Adrenal gland (tissue), 12 donors: ENCODE measurements around the gene NEO1. TPM values are rescaled to one million over a fixed set of nuclear protein-coding genes. Genes with fewer than 3 reads are reported as not detected.

Source experiments
- DNase-seq, 7 donors: peaks; one replicate each; pipeline ENCODE4 v3.0.0-alpha.2; 2019 to 2020
- H3K27ac ChIP-seq, 5 donors: fragments of 200-600 bp; sonication (generic) in 4 of 5; 1 replicate in 3 of 5; 2 replicates in 2 of 5; pipeline versions ENCODE4 v1.5.1 to v1.8.0; 2016 to 2020; ENCODE audit warnings: mild to moderate bottlenecking in 1 of 5
- H3K27me3 ChIP-seq: fragments of 200-600 bp; 2 replicates; pipeline ENCODE4 v1.8.0; 2021
- H3K36me3 ChIP-seq, 2 donors: fragments of 200-600 bp; replicated peaks in 1 of 2; 1 replicate in 1 of 2; 2 replicates in 1 of 2; pipeline versions ENCODE4 v1.5.1 to v1.8.0; 2018 to 2022
- H3K4me1 ChIP-seq, 2 donors: fragments of 200-600 bp; replicated peaks in 1 of 2; 1 replicate in 1 of 2; 2 replicates in 1 of 2; pipeline versions ENCODE4 v1.5.1 to v1.8.0; 2018 to 2021
- H3K4me3 ChIP-seq, 4 donors: fragments of 200-600 bp; sonication (generic) in 3 of 4; one replicate each; pipeline ENCODE4 v1.5.1; 2016 to 2018
- H3K9me3 ChIP-seq, 3 donors: fragments of 200-600 bp; sonication (generic) in 1 of 3; replicated peaks in 1 of 3; 1 replicate in 2 of 3; 2 replicates in 1 of 3; pipeline versions ENCODE4 v1.5.1 to v1.8.0; 2016 to 2021
- POLR2A ChIP-seq, 2 donors: fragments of 450-650 bp; IDR thresholded peaks; one replicate each; pipeline ENCODE4 v1.6.1; 2017; ENCODE audit warnings: antibody characterized with exemption in 2 of 2, mild to moderate bottlenecking in 2 of 2, moderate library complexity in 1 of 2
- WGBS, 4 donors: extraction: QIAGEN DNeasy Blood & Tissue Kit in 2 of 4; methylation state at CpG; one replicate each; pipeline versions ENCODE4 v1.1.5 to v1.1.7; 2013 to 2017; 5-methylcytosine and 5-hydroxymethylcytosine counted together
- intact Hi-C, 2 donors: fragments of 100-400 bp; cut with DNase I; formaldehyde crosslinking; loops; one replicate each; pipeline versions ENCODE4 v1.14.1 to v1.15.0; 2022 to 2023
- polyA plus RNA-seq, 3 donors: library from polyadenylated mRNA; stranded (reverse); fragments of 200-250 nt in 2 of 3; fragments of 350-450 nt in 1 of 3; fragmentation: Illumina TruSeq in 1 of 3; extraction: RNeasy Lipid Tissue Mini Kit (QIAGEN cat#74804) in 1 of 3; gene quantifications; one replicate each; pipeline ENCODE4 v1.2.3, GENCODE V29; 2013 to 2014
- total RNA-seq, 9 donors: library from RNA; depleted of rRNA in 4 of 9; stranded (reverse); fragments of >200 nt in 4 of 9; fragments of 120-200 nt in 1 of 9; fragmentation: NEBNext Ultra II Directional in 1 of 9; extraction: Animal tissue kit (Norgen Biotek cat#: 25700) in 1 of 9; gene quantifications; one replicate each; pipeline versions ENCODE4 v1.1.0 to v1.2.4, GENCODE V29; 2013 to 2023
- TF ChIP-seq, protein P1 (sequence below), 6 experiments: fragments of 450-650 bp in 4 of 6; fragments of 200-600 bp in 2 of 6; sonication (generic) in 1 of 6; IDR thresholded peaks; 1 replicate in 5 of 6; 2 replicates in 1 of 6; pipeline versions ENCODE4 v1.5.1 to v1.8.0; 2016 to 2021; ENCODE audit warnings: antibody characterized with exemption in 6 of 6, mild to moderate bottlenecking in 2 of 6, moderate library complexity in 1 of 6
- donor health status: healthy with polysubstance abuse.
- donor health status: Bipolar disorder and iron deficiency.
- donor health status: DM: yes; HTN: yes; CAD: no.
- donor health status: DM: no; HTN: no; CAD: no.
- donor health status: DM: no; HTN: no; CAD: no.
- donor health status: DM: yes; HTN: yes; CAD: no.

Gene NEO1
- total and polyA plus RNA-seq, 12 donors, result 5.7 to 28.6 (median 17.1) TPM

DNA sequence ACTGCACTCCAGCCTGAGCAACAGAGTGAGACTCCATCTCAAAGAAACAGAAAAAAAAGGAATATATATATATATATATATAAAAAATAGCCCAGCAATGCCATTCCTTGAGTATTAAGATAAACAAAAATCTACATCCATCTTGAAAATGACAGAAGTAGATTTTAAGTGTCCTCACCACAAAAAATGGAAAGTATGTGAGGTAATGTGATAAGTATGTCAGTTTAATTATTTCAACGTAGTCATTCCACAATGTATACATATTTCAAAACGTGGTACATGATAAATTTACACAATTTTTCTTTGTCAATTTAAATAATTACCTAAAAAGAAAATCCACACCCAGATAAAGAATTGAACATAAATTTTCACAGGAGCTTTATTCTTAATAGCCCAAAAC, 261.6 kb downstream of the NEO1 start:
- Histone ChIP-seq H3K27ac (no peak overlapping the region), H3K36me3 (no peaks in the 10 kb centered on the region), H3K4me1 (no peaks in the 10 kb centered on the region), H3K4me3 (no peak overlapping the region), H3K27me3 (no peaks in the 10 kb centered on the region), H3K9me3 (no peaks in the 10 kb centered on the region)
- TF ChIP-seq, protein P1, sequence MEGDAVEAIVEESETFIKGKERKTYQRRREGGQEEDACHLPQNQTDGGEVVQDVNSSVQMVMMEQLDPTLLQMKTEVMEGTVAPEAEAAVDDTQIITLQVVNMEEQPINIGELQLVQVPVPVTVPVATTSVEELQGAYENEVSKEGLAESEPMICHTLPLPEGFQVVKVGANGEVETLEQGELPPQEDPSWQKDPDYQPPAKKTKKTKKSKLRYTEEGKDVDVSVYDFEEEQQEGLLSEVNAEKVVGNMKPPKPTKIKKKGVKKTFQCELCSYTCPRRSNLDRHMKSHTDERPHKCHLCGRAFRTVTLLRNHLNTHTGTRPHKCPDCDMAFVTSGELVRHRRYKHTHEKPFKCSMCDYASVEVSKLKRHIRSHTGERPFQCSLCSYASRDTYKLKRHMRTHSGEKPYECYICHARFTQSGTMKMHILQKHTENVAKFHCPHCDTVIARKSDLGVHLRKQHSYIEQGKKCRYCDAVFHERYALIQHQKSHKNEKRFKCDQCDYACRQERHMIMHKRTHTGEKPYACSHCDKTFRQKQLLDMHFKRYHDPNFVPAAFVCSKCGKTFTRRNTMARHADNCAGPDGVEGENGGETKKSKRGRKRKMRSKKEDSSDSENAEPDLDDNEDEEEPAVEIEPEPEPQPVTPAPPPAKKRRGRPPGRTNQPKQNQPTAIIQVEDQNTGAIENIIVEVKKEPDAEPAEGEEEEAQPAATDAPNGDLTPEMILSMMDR (IDR thresholded peaks at IDR 0.05), result no peak
- TF ChIP-seq POLR2A (IDR thresholded peaks at IDR 0.05), result no peak
- intact Hi-C loops, result no loop called here
- WGBS, 4 donors, result 65 to 74% (median 72%) methylated on average over 2 of the region's 2 CpGs
- no peak for DNase-seq

DNA sequence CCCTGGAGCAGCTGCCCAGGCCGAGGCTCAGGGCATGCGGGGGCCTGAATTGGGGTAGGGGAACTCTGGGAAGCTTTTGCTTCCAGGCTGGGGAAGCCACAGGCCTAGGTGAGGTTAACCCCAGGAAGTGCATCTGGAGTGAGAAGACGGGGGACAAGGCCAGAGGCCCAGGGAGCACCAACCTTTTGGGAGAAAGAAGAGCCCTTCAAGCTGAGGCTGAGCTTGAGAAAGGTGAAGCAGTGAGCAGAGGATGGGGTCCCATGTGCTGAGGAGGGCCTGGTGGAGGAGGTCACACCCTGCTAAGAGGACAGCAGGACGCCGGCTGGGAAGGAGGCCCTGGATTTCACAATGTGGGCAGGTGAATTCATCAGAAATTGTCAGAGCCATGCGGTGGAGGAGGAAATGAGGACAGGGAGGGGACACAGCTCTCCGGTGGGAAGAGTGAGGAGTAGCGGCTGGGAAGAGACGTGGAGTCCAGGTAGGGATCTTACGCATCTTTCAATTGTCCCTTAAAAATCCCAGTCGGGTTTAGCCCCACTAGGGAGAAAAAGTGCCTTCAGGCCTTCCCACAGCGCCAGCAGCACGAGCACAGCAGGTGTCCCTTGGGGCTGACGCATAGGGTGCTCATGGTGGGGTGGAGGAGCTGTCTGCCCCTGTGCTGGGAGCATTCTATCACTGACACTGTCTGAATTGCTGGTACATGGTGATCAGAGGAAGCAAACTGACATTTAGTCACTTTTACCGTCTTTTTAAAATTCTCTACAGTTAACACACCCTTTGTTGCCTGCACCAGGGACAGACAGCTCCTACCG, 265.6 kb downstream of the NEO1 start:
- no peak overlapping the region for H3K27ac ChIP-seq
- intact Hi-C loops, result no loop called here
- no peaks in the 10 kb centered on the region for H3K27me3 ChIP-seq
- DNase-seq, result no peak
- 78 to 83% (median 81%) methylated on average over 16 of the region's 16 CpGs for WGBS, 4 donors
- H3K4me3 ChIP-seq, result no peak overlapping the region
- H3K9me3 ChIP-seq, result no peaks in the 10 kb centered on the region
- no peaks in the 10 kb centered on the region for H3K4me1 ChIP-seq
- TF ChIP-seq, protein P1 (IDR thresholded peaks at IDR 0.05), result no peak
- TF ChIP-seq POLR2A (IDR thresholded peaks at IDR 0.05), result no peak
- H3K36me3 ChIP-seq, result no peaks in the 10 kb centered on the region

DNA sequence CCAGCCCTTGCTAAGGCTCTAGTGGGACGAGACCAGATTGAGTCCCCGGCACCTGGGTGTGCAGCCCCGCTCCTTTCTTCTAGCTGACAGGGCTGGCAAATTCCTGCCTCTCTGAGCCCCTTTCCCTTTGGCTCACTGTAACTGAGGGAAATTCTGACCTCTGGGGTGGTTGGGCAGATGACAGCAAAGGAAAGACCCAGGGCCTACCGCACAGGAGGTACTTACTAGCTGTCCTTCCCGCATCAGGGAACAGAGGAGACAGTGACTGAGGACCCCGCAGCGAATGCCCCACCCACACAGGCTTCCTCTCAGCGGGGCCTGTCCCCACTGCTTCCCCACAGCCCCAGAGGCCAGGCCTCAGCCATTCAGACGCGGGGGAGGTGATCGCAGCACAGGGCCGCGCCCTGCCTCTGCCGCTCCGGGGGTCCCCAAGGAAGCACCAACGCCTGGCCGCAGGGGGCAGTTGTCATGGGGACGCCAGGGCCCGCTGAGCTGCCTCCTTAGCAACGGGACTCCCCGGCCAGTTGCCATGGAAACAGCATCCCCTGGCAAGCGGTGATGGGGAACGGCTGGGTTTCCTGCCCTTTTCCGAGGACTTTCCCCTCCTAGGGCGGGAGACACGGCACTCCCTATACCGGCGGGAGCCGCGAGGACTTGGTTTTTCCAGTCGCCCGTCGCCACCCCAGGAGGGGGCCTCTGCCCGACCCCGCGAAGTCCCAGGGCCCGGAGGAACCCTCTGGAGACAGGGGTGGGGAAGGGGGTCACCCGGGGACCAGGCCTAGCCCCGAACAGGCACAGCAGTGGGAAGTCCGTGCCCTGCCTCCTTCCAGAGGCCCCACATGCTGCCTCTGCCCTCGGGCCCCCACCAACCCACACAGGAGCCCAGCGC, 266.4 kb downstream of the NEO1 start:
- DNase-seq, result no peak

More for the DNA sequence above, 266.4 kb downstream of the NEO1 start:
- no peak for TF ChIP-seq POLR2A (IDR thresholded peaks at IDR 0.05)
- TF ChIP-seq, protein P1 (IDR thresholded peaks at IDR 0.05), result no peak
- 25 to 63% (median 32%) methylated on average over 4 to 42 of the region's 42 CpGs for WGBS, 4 donors
- Histone ChIP-seq H3K27ac (no peak overlapping the region), H3K27me3 (no peaks in the 10 kb centered on the region), H3K4me3 (no peak overlapping the region), H3K36me3 (no peaks in the 10 kb centered on the region), H3K4me1 (no peaks in the 10 kb centered on the region), H3K9me3 (no peaks in the 10 kb centered on the region)
- intact Hi-C loops, result no loop called here
